ENCODE measurements around the gene EDIL3.

Gene EDIL3, protein sequence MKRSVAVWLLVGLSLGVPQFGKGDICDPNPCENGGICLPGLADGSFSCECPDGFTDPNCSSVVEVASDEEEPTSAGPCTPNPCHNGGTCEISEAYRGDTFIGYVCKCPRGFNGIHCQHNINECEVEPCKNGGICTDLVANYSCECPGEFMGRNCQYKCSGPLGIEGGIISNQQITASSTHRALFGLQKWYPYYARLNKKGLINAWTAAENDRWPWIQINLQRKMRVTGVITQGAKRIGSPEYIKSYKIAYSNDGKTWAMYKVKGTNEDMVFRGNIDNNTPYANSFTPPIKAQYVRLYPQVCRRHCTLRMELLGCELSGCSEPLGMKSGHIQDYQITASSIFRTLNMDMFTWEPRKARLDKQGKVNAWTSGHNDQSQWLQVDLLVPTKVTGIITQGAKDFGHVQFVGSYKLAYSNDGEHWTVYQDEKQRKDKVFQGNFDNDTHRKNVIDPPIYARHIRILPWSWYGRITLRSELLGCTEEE

DNA sequence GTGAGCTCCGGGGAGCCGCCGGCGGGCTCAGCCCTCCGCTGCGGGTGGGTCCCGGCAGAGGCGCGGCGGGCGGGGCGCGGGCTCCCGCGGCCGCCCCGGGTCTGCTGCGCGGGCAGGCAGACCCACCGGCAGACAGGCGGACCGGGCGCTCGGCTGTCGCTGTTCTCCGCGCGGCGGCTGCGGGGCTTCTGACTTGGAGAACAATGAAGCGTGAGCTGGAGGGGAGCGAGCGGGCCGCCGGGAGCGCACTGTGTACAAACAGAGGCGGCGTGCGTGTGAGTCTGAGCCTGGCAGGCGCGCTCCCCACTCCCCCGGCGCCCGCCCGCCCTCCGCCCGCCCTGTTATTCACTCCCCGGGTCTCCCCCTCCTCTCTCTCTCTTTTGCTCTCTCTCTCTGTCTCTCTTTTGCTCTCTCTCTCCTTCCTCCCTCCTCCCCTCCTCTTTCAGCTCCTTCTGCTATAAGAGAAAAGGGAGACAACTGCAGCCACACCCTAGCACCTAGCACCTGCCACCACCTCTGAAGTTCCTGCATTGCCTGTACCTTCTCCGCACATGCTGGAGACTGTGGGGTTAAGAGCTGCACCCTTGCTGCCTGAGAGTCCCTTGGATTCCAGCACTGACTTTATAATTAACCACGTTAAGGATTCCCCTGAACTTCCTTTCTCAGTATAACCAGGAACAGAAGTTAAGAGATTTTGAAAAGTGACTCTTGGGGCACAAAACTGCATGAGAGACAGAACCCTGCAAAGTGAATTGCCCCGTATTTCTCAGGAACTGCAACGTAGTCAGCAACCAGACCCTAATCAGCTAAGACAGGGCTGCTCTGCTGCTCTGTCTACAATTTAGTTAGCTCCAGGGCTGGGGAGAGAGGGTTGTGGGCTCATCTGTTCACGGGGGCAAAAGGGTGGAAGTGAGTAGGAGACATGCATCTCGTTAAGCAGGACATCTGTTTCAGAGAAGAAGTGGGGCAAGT lies at the start of gene EDIL3:
Gene EDIL3, minus strand, starts transcription at position 277 of the 972 bp plus-strand sequence. CDS start 506 bp downstream, outside the sequence.
- no peak for DNase-seq (ENCODE audit: low read depth in 3 of 3)

DNA sequence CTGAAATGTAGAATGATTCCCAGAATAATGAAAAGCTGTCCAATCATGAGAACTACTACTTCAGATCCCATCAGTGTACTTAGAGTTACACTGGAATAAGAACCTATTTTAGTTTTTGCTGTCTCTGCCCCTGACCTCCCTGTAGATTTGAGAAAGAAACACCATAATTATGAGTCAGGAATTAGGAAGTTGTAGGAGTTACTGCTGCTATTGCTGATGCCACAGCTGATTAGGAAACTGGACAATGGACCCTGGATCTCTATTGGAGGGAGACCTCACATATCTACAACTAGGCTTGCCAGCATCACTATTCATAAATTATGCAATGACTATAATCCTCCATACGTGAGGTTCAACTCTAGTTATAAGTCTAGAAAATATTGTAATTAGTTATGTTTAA lies 48.8 kb upstream of the EDIL3 start:
- no peak for DNase-seq (ENCODE audit: low read depth in 3 of 3)

DNA sequence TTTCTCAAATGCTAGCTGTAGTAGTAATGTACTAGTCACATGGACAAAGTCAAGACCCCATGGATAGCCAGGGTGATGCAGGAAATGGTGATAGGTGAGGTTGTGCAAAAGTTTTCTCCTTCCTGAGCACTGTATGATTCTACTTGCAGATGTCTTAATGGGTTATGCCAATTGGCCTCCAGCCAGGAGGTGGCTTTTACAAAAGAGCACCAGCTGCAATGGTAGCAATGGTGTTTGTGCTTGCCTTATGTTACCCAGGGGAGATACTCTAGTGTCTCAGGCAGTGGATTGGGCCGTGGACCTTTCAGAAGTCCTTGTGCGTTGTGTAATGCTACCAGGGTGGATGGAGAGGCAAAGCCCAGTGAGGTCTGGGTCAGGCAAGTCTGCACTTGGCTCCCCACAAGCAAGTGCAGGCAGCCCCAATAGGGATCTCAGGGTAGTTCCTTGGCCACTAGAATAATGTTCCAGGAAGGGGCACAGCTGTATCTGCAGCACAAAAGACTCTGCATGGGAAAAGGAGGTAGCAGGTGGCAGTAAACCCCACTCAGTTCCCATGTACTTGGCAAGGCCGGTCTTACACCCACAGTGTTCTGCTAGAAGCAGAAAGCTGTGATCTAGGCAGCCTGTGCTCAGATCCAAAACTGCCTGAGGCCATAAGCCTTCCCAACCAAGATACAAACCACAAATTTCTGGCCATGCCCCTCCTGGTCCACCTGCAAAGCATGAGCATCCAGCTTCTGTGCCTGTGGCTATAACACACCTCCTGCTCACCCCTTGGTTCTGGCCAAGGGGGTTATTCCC lies 46.4 kb upstream of the EDIL3 start:
- no peak for DNase-seq (ENCODE audit: low read depth in 3 of 3)

DNA sequence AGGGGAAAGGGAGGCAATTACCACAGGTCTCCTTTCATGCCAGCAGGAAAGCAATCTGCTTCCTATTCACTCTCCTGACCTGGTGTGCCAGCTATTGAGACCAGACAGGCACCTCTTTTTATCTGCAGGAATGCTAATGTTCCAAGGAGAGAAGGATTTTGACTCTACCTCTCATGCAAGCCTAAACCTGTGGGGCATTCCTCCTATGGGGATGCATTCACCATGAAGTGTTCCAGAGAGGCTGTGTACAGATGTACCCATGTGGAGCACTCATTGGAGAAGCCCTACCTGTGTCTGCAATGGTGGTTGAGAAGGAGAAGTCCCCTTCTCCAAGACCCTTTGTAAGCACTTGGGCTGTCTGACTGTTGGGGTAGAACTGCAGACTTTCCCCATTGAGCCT lies 45.4 kb upstream of the EDIL3 start:
- no peak for DNase-seq (ENCODE audit: low read depth in 3 of 3)

DNA sequence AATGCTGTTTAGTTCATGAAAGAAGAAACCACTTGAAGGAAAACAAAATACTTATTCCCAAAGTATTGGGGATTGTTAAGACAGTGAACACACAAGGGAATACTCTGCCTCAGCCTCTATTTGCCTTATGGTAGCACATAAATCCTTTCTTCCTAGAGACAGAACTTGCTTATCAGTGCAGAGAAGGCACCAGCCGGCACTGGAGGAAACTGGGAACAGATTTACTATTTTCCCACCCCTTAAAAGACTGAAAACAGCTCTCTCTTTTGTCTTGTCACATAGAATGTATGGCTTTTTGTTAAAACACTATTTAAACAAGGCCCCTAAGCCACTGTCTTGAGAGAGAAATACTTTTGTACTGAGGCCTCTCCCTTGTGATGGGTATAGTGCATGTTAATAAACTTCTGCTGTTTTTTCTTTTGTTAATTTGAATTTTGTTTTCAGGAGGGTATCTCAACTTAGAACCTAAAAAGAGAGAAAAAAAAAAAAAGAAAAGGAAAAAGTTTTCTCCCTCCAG lies 40.7 kb upstream of the EDIL3 start:
- no peak for DNase-seq (ENCODE audit: low read depth in 3 of 3)

DNA sequence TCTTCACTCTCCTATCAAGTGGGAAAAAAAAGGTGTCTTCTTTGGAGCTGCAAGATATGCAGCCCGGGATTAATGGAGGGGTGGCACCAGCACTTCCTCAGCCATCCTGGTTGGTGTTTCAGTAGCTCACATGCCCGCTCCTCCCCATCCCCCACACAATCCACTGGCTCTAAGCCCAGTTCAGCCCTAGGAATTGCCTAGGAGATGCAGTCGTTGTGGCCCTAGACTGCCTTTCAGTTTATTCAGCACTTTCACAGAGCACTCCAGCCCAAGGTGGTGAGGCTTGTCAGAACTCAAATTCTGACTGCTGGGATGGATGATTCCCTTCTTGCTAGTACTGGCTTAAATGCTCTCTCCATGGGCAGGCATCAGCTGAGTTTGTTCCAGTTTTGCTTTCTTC lies 35.1 kb upstream of the EDIL3 start:
- no peak for DNase-seq (ENCODE audit: low read depth in 3 of 3)

DNA sequence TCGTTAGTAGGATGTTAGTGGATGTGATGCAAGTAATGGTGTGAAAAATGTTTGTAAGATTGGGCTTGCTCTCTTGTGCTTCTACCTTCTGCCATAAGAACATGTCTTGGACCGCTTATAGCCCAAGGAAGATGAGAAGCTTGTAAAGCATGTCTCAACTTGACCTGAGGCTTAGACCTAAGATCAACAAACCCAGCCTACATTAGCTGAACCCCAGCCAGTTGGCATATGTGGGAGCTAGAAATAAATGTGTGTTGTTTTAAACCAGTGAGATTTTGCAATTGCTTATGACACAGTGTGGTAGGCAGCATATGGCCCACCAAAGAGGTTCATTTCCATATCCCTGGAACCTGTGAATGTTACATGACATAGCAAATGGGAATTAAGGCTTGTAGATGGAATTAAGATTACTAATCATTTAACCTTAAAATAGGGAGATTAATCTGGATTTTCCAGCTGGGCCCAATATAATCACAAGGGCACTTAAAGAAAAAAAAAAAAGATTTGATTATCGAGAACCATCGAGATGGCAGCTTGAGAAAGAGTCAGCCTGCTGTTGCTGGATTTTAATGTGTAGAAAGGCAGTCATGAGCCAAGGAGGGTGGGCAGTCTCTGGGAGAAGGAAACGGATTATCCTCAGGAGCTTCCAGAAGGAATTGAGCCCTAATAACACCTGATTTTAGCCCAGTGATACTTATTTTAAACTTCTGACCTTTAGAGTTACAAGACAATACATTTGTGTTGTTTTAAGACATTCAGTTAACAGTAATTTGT lies 27.3 kb upstream of the EDIL3 start:
- no peak for DNase-seq (ENCODE audit: low read depth in 3 of 3)

DNA sequence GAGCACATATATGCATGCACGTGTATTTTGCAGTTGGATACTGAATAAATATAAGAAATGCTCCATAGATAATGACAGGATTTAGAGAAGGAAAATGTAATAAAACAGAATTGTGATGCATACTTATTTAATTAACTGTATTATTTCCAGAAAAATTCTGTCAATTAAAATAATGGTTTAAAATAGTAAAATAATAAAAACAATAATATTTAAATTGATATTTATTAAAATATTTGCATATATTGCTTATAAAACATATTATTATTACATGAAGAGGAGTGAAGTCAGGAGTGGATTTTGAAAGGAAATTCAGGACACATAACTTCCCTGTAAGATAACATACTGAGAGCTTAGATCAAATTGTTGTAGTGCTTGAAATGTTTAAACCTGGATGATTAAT lies 21.4 kb upstream of the EDIL3 start:
- no peak for DNase-seq (ENCODE audit: low read depth in 3 of 3)

DNA sequence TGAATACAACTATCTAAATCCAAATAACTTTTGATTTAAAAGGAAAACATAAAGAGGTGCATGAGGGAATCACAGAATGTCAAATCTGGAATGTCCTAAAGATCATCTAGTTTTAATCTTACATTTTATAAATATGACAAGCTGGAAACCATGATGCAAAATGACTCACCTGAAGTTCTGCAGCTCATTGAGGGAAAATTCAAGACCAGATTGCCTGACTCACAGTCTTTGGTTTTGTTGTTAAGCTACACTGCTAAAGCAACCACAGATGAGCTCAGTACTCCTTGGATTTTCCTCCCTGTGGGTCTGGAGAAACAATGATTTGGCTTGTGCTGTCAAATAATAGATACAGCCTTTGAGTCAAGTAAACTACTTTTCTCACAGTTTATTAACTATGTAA lies 19.1 kb upstream of the EDIL3 start:
- DNase-seq (ENCODE audit: low read depth in 3 of 3), result no peak

DNA sequence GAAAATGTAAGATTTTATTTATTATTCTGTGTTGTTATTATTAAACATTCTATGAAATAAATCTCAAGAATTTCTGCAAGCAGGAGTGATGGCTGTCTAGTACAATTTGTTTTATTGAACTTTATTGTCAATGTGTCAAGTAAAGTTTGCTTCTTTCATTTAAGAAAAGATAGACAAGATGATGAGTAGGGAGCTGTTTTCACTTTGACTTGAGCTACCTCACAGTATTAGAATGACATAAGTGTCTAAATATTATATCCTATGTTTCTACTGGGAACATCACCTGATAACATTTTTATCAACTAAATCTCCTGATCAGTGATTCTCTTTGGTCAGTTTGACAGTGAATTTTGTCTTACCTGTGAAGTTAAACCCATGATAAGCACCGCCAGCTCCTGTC lies 12.7 kb upstream of the EDIL3 start:
- DNase-seq (ENCODE audit: low read depth in 3 of 3), result no peak

DNA sequence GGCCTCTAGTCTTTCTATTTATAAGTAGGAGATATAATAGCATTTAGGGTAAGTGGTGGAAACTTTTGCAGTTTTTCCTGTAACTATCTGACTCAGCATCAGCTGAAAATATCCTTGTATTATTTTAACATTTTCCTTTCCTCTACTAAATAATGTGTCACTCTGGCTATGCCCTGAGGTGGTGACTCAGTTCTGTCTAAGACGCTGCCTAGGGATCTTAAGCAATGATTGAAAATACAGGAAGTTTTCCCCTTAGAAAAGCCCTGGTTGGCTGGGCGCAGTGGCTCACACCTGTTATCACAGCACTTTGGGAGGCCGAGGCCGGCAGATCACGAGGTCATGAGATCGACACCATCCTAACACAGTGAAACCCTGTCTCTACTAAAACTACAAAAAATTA lies 9.3 kb upstream of the EDIL3 start:
- DNase-seq (ENCODE audit: low read depth in 3 of 3), result no peak

DNA sequence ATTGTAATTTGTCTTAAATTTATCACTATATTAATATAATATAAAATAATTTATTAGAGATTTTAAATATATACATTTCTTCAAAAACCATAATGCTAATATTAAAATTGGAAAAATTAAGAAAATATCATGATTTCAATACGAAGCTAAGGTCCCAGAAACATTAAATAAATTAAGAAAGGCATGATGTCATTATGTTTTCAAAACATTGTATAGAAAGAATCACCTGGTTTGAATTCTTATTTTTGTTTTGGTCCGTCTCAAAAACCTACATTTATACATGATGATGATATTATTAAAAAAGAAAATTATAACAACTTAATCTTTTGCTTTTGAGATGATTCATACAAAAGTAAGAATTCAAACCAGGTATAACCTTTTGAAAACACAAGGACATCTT lies 8.2 kb upstream of the EDIL3 start:
- DNase-seq (ENCODE audit: low read depth in 3 of 3), result no peak

DNA sequence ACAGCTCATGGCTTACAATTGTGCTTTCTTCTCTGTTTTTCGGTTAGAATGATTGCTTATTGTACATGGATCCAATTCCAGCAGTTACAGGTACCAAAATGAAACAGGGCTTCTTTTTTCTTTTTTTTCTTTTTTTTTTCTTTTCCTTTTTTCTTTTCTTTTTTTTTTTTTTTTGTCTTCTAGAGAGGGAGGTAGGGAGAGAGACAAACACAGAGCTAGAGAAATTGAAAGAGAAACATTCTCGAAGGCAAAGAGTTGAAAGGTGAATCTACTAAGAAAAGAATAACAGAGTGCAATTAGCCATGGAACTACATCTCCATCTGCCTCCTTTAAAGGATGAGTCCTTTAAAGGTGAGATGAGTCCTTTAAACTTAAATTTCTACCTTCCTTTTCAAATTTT lies 1.0 kb upstream of the EDIL3 start:
- DNase-seq (ENCODE audit: low read depth in 3 of 3), result no peak

DNA sequence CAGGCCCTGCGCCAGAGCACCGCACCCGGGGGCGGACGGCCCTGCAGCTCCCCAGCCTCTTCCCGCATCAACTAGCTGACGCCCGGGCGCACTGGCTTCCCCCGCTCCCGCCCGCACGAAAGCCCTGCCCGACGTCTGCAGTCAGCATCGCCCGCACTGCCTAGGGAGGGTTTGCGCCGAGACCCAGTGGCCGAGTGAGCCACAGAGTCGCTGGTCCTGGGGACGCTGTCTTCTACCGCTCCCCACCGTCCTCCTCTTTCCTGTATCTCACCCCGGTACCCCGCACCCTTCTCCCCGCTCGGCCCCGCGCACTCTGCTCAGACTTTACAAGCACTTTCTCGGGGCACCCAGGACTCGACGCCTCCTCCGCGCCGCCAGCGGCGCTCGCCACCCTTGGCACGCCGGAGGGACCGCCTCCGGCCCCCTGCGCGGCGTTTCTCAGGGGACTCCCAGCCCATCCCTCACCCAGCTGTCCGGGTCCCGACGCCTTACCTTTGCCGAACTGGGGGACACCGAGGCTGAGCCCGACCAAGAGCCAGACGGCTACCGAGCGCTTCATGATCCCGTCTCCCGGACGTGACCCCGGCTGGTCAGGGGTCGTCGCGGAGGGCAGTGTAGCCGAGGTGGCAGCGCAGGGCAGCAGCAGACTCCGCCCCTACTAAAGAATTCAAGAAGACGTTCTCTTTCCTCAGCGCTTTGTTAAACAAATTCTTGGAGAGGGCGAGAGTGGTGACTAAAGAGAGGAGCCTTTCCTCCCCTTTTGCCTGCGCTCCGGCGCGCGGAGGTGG lies 670 bp downstream of the EDIL3 start:
- DNase-seq (ENCODE audit: low read depth in 3 of 3), result no peak

DNA sequence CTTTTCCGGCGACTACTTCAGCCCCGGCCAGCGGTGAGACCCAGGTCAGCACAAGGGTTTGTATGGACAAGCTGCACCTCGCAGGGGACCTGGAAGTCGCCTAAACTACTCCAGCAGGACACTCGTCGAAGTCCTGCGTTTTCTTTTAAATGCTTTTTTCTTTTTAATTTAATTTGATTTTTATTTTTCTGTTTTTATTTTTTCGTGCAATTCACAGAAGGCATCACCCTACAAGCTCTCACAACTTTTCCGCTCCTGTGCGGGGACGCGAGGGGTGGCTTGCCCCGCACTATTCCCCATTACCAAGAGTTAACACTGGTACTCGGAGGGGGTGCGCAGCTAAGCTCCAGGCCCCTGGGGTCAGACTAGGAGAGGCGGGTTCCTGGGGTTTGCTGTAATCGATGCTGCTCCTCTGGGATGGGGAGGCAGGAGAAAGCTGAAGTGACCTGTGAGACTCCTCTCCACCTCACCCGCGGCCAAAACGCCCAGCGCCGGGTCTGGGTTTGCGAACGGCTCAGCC lies 1.3 kb downstream of the EDIL3 start:
- no peak for DNase-seq (ENCODE audit: low read depth in 3 of 3)

DNA sequence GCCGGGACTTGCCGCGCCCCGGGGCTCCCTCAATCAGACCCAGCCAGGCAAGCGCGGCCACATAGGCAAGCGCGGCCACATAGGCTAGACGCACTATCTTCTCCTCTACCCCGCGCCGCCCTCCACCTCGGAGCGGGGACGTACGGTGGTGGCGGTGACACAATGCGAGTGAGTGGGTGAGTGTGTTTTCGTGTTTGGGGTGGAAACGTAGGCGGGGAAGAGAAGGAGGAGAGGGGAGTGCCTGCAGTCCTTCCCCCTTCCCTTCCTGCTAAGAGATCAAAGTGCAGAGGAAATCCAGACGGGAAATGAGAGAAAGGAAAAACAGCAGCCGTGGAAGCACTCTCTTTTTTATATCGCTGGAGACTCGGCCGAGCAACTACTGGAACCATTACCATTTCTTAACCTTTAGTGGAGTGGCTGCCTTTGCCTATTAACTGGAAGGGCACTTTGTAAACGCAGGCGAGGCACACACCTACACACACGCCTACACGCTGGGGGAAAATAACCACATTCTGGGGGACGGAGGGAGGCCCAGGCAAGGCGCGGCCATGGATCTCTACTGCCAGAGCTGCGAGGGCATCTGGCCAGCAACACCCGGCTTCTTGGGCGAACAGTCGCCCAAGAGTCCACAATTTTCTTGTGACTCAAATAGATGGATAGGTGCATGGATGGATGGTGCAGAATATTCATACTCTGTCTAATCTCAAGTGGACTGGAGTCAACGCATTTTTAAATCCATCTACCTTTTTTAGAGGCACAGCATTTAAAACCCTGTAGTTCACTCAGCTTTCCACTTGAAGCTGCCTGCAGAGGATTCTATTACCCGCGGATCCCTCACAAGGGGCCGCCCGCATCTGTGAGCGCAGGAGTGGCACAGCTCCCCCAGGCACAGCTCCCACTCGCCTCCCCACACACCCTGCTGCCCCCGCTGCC lies 2.1 kb downstream of the EDIL3 start:
- no peak for DNase-seq (ENCODE audit: low read depth in 3 of 3)

DNA sequence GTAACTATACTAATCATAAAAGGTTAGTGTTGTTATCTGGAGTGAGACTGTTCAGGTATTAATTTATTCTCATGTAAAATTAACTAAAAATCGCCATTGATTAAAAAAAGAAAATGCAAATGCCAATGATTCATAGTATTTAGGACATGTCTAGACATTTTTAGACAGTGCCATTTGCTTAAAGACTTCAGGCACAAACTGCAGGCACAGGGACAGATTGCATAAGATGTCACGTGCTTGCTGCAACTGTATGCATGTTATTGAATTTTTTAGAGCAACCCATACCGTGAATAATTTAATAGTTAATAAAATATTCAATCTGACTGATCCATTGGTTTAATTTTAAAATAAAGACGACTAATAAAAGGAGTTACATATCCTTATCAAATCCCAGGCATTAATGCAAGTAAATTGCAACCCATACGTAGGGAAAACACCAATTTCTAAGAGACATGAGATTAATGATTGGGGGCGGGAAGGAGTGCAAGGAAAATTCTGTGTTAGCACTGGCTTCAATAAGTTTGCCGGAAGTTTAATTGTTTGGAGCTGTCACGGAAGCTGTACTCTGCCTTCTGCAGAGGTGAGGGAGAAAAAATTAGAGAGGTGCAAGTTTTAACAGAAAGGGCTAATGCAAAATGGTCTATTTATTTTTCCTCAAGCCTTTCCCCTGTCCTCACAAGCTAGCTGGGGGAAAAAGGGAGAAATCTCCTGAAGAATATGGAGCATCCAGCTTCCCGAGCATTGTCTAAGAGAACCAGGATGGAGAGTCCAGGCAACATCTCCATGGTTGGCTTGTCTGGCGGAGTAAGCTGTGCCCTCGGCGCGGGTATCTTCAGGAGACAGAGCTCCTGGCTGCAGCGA lies 2.9 kb downstream of the EDIL3 start:
- DNase-seq (ENCODE audit: low read depth in 3 of 3), result no peak

DNA sequence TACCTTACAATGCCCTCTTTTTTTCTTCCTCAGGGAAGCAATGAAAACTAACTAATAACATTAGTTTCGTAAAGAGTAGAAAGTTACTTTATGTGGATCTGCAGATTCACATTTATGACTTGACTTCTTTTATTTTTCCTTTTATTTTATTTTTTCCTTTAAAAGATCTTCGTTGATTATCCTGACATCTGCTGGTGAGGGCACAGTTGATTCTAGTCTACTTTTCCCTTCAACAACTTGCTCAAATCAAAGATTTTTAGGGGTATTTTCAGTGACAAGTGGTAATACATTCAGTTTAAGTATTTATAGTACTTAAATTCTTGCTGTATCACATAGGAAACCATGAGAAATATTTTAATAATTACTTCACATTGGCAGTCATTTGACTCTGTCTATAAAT lies 4.9 kb downstream of the EDIL3 start:
- no peak for DNase-seq (ENCODE audit: low read depth in 3 of 3)
